GM19452 (cell line): ENCODE results near the gene BAHCC1.
"Not testable (repeated sequence)": the region's sequence is repeated elsewhere in the genome, so short reads cannot be mapped to it uniquely, and the experiment has no call there.

Experiments
- ATAC-seq: cut with Tn5 transposase; IDR thresholded peaks from one replicate; pipeline ENCODE4 v1.9.1; 2021; ENCODE audit not compliant: unreplicated experiment

Gene BAHCC1

GRCh38 chr17:81411305-81411704 is 16.0 kb downstream of the BAHCC1 start:
- no peak for ATAC-seq

GRCh38 chr17:81412490-81413093 is 17.3 kb downstream of the BAHCC1 start:
- ATAC-seq, result no peak

DNA sequence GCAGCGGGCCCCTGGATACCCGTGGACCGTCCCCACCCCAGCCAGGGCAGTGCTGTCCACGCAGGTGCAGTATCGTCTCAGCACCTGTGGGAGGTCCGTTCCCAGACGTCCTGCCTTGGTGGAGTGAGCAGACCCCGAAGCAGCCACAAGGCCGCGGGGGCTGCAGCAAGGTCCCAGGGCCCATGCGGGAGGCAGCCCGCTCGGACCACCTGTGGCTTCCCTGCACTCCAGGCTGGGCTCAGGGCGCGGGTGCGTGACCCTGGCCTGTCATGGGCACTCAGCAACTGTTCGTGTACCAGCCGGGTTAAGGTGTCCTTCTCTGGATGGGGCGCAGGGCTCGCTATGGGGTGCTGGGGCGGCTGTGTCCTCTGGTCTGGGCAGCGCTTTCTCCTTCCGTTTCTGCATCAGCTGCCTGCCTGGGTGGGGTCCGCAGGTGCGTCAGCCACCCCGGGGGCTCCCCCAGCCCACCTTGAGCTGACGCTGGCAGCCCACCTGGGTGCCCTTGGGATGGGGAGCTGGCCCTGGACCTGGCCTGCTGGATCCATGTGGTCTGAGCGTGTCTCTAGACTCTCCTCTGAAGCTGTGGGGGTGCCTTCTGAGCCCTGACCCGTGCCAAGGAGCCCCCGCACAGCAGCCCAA is 18.4 kb downstream of the BAHCC1 start:
- no peak for ATAC-seq

DNA sequence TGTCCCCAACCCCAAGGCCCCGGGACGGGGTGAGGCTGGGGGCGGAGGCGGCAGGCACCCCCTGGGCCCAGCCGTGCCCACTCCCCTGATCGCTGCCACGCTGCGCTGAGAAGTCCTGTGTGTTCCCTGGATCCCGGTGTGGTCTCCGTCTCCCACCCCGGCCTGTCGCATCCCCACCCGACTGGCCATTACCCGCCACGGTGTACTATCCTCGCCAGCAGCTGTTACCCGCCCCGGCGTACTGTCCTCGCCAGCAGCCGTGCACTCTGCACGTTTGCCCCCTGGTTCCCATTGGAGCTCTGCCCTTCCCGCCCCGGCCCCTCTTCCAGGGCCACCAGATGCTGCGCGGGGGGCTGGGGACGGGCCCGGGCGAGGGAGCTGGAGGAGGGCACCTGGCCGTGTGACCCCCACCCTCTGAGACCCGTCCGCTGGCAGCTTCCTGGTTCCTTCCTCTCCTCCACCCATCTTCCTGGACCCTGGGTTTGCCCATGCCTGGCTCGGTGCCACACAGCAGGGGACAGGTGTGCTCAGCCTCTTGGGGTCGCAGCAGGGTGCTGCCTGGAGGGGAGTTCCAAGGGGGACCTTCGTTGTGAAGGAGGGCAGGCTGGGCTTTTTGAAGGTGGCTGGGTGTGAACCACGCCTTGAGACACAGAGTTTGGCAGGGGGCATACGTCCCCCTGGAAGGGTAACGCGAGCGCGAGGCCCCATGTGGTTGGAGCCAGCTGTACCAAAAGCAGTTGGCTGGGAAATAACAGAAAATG is 19.7 kb downstream of the BAHCC1 start:
- ATAC-seq, result no peak

- no peak for ATAC-seq
These were observed 20.4 kb downstream of the BAHCC1 start for GRCh38 chr17:81415681-81416080.

DNA sequence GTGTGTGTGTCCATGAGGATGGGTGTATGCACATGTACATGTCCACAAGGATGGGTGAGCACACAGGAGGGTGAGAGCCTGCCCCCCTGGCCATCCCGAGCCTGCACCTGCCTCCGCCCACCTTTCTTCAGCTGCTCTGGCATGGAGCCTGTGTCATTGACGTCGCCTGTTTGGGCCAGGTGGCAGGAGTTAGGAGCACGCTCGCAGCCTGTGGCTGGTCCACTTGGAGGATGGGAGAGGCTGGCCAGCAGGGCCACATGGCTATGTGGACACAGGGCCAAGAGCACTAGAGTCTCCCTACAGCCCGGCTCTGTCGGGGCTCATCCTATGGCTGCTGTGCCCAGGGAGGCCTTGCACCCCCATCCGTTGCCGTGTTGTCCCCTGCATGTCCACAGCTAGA is 21.4 kb downstream of the BAHCC1 start:
- ATAC-seq, result no peak

GRCh38 chr17:81417049-81417878 is 22.0 kb downstream of the BAHCC1 start:
- no peak for ATAC-seq

DNA sequence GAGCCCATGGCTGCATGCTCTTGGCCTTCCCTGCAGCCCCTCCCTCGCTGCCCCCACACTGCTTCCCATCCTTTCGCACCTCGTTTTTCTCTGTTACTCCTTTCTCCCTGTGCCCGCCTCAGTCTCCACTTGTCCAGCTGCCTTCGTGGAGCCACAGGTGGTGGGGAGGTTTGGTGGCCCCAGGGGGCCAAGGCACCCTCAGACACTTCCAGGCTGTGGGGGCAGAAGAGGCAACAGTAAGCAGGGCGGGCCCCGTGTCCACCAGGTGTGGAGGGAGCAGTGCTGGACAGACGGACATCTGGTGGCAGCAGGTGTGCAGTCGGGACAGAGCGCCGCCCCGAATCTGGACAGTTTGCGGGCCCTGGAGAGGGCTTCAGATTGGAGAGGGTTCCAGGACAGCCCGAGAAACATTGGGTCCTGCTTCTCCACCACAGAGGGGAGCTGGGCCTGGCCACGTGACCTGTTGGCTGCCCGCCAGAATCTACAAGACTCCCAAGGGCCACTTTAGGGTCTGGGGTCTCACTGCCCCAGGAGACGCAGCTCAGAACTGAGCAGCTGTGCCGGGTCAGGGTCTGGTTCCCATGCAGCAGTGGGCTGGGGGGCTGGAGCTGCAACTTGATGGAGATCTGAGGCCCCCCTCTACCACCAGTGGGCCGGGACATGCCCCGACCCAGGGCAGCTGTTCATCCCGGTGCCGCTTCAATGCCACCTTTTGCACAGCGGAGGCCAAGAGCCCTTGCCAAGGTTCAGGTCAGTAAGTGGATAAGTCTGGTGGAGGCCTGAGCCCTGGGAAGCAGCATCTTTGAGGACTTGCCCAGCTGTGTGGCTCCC is 22.8 kb downstream of the BAHCC1 start:
- no peak for ATAC-seq

- ATAC-seq, result no peak
These were observed 23.6 kb downstream of the BAHCC1 start for GRCh38 chr17:81418710-81419318.

DNA sequence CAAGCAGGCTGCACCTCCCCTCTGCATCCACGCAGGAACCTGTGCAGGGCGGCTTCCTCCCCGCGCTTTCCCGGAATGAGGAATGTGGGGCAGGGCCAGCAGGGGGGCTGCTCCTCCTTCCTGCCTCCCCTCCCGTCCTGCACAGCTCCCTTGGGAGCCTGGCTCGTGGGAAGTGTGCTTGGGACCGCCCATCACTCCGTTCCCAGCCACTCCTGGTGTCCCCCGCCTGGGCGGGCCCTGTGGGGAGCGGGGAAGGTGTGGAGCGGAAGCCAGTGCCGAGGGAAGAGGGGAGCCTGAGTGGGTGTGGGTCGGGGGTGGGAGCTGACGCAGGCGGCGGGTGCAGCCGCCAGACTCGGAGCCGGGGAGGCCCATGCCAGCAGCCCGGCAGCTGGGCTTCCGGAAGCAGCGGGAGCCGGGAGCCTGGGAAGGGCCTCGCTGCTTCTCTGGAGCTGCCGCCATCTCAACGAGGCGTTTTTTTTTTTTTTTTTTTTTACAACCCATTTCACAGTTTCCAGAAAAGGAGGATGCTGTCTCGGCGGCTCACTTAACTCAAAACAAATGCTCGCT is 24.1 kb downstream of the BAHCC1 start:
- ATAC-seq, result no peak

DNA sequence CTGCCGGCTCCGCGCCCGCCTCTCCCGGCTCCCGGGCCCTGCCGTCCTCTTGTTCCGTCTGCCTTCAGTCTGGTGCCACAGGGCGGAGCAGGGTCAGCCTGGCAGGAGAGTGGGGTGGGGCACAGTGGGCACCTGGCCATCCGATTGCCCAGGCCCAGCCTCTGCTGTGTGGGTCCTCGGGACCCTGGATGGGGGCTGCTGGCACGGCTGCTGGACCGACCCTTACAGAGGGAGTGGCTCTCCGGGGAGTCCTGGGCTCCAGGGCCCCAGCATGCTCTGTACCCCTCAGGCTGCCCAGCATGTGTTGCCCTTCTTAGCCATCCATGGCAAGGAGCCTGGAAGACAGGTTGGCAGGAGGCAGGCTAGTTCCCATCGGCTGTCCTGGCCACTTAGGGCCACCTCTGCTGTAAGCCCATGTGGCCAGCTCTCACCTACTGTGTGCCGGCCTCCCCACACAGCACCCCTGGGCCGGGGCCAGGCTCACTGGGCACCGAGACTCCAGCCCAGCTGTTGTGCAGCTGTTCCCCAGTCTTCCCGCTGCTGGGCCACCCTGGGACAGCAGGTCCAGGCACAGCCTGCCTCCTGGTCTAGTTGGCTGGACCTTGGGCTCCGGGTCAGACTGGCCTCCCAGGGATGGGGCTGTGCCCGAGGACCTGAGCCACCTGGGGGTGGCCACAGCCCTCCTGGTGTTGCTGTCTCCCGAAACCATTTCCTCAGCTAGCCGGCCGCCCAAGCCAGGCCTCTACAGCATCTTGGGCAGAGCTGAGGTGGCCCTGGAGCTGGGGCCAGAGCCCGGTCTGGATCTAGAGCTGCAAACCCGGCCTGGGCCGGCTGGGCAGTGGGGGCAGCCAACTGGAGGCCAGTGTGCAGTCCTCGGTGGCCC is 24.9 kb downstream of the BAHCC1 start:
- no peak for ATAC-seq

DNA sequence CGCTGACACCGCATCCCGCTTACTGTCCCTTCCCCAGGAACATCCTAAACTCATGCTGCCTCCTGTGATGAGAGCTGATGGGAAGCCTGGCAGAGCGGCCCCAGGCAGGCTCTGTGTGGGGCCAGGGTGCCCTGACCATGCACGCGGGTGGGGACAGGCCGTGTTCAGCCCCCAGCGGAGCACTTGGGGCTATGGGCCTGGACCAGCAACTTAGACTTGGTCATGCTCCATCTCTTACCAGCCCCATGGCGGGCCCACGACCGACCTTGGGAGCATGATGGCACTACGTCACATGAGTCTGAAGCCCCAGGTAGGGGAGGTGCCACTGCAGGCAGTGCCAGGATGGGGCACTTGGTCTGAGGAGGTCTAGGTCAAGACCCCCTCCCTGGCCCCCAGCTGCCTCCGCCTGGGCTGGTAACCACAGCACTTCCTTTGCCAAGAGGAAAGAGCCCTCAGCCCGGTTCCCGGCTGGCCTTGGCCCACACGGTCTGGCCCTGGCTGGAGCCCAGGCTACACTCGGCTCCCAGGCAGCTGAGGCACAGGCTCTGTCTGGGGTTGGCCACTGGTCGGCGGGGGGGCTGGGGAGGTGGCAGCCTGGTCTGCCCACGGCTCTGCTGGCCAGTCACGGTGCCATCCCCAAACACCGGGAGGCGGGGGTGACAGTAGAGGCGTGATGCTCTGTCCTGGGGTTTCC is 25.7 kb downstream of the BAHCC1 start:
- no peak for ATAC-seq

GRCh38 chr17:81422776-81423697 is 27.8 kb downstream of the BAHCC1 start:
- no peak for ATAC-seq

DNA sequence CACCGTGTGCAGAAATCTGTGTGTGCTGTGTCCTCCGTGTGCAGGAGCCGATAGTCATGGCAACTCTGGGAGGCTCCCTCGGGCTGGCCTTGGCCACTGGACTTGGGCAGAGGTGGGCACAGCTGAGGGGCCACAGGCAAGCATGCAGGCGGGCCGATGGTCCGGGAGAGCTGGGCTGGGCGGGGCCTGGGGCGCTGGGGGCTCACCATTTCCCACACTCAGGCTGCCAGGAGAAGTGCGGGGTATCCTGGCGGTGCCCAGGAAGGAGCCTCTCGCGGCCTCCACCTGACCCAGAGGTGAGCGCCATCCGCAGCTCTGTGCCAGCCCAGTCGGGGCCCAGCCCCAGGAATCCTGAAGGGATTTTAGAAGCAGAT is 28.4 kb downstream of the BAHCC1 start:
- no peak for ATAC-seq

DNA sequence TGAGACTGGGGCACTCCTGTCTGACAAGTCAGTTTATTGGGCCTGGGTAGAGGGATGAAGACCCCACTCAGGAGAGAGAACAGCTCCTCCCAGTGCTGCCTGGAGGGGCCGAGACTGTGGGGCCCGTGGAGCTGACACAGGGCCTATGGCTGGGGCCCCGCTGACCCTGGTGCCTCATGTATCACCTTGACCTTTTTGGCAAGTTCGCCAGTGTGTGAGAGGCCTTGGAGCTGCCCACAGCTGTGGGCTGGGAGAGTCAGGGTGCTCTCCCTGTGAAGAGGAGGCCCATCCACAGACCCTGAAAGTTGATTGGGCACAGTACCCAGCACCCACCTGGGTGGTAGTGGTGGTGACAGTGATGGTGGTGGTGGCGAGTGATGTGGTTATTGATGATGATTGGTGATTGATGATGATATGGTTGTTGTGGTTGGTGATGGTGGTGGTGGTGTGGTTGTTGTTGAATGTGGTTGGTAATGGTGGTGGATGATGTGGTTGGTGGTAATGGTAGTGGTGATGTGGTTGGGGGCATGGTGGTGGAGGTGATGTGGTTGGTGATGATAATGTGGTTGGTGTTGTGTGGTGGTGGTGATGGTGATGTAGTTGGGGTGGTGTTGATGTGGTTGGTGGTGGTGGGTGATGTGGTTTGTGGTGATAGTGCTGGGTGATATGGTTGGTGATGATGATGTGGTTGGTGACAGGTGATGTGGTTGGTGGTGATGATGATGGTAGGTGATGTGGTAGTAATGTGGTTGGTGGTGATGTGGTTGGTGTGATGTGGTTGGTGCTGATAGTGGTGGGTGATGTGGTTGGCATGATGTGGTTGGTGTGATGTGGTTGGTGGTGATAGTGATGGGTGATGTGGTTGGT is 29.1 kb downstream of the BAHCC1 start:
- ATAC-seq, result no peak

DNA sequence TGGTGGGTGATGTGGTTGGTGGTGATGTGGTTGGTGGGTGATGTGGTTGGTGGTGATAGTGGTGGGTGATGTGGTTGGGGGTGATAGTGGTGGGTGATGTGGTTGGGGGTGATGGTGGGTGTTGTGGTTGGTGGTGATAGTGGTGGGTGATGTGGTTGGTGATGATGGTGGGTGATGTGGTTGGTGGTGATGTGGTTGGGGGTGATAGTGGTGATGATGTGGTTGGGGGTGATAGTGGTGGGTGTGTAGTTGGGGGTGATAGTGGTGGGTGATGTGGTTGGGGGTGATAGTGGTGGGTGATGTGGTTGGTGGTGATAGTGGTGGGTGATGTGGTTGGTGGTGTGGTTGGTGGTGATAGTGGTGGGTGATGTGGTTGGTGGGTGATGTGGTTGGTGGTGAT is 29.8 kb downstream of the BAHCC1 start:
- not testable (repeated sequence) for ATAC-seq
